ENCODE measurements around the gene YAF2. TPM values are rescaled to one million over a fixed set of nuclear protein-coding genes. Genes with fewer than 3 reads are reported as not detected.
"Not testable (repeated sequence)": the region's sequence is repeated elsewhere in the genome, so short reads cannot be mapped to it uniquely, and the experiment has no call there.

Gene YAF2
- total RNA-seq, 2 donors from 2014 or later = 10.0 to 14.4 TPM

DNA sequence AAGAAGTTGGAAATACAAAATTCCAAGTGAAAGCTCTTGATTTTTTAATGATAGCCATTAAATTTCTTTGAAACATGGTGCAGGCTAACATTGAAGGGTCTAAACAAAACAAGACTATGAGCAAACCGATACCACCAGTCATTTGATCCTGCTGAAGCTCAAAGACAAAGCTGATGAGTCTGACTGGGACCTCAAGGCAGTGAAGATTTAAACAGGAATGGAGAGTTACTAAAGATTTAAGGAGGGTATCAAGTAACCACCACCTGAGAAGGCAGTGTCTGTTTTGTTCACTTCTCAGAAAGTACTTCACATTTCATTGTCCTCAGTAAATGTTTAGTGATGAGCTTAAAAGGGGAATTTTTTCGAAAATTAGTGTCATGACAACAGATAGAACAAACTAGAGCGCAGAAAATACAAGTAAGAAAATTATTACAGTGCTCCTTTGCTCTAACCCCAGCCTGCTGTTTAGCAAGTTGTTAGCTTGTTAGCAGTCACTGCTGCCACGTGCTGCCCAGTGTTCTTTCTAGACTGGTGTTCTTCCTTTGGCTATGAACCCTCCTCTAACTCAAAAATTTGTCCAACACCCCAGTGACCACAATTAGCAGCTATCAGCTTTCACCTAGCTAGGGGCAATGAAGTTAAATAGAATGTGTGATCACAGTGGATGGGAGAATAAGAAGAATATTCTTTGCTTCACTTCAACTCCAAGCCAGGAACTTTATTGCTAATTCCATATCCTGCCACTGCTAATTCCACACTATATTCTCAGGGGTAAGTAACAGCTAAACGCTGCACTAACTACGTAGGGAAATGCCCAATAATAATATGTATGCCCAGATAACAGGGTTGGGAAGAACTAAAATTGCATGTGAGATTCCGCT lies 41.1 kb downstream of the YAF2 start:
- WGBS = 83% methylated on average over 7 of the region's 7 CpGs
- no peak for DNase-seq (ENCODE audit: low spot score)
- intact Hi-C loops (cut with DNase I) = no loop called here
- Histone ChIP-seq H3K4me3 (no peak overlapping the region), H3K9me3 (no peaks in the 10 kb centered on the region), H3K4me1 (replicated peaks) (no peaks in the 10 kb centered on the region), H3K36me3 (no peaks in the 10 kb centered on the region), H3K27ac (no peak overlapping the region), H3K27me3 (replicated peaks; ENCODE audit: insufficient read depth) (no peaks in the 10 kb centered on the region)
- TF ChIP-seq POLR2AphosphoS5 (IDR thresholded peaks at IDR 0.05) (no peak), POLR2A (IDR thresholded peaks at IDR 0.05) (no peak)
- TF ChIP-seq, protein P1, sequence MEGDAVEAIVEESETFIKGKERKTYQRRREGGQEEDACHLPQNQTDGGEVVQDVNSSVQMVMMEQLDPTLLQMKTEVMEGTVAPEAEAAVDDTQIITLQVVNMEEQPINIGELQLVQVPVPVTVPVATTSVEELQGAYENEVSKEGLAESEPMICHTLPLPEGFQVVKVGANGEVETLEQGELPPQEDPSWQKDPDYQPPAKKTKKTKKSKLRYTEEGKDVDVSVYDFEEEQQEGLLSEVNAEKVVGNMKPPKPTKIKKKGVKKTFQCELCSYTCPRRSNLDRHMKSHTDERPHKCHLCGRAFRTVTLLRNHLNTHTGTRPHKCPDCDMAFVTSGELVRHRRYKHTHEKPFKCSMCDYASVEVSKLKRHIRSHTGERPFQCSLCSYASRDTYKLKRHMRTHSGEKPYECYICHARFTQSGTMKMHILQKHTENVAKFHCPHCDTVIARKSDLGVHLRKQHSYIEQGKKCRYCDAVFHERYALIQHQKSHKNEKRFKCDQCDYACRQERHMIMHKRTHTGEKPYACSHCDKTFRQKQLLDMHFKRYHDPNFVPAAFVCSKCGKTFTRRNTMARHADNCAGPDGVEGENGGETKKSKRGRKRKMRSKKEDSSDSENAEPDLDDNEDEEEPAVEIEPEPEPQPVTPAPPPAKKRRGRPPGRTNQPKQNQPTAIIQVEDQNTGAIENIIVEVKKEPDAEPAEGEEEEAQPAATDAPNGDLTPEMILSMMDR (IDR thresholded peaks at IDR 0.05) = no peak

DNA sequence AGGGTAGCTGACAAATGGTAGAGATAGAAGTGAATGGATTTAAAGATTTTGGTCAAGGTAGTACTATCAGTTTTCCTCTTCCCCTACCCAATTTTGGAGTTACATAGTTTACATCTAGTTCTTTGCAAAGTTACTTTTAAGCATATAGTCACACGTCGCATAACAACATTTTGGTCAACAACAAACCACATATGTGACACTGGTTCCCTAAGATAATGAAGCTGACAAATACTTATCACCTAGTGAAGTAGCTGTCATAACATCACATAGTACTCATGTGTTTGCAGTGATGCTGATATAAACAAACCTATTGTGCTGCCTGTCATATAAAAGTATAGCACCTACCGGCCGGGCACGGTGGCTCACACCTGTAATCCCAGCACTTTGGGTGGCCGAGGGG lies 45.4 kb downstream of the YAF2 start:
- Histone ChIP-seq H3K4me3 (no peak overlapping the region), H3K27ac (no peak overlapping the region), H3K4me1 (replicated peaks) (no peaks in the 10 kb centered on the region), H3K9me3 (no peaks in the 10 kb centered on the region), H3K27me3 (replicated peaks; ENCODE audit: insufficient read depth) (no peaks in the 10 kb centered on the region), H3K36me3 (no peaks in the 10 kb centered on the region)
- WGBS = 82% methylated on average over 6 of the region's 6 CpGs
- no peak for DNase-seq (ENCODE audit: low spot score)
- intact Hi-C loops (cut with DNase I) = no loop called here
- TF ChIP-seq, protein P1 (IDR thresholded peaks at IDR 0.05) = no peak
- TF ChIP-seq POLR2A (IDR thresholded peaks at IDR 0.05) = no peak

- intact Hi-C loops (cut with DNase I) = no loop called here
- WGBS = 100% methylated on average over 1 of the region's 1 CpG
- H3K9me3 ChIP-seq = no peaks in the 10 kb centered on the region
- no peak for DNase-seq (ENCODE audit: low spot score)
- H3K4me1 ChIP-seq (replicated peaks) = no peaks in the 10 kb centered on the region
- H3K27ac ChIP-seq = no peak overlapping the region
- no peaks in the 10 kb centered on the region for H3K36me3 ChIP-seq
- no peaks in the 10 kb centered on the region for H3K27me3 ChIP-seq (replicated peaks; ENCODE audit: insufficient read depth)
- no peak overlapping the region for H3K4me3 ChIP-seq
- no peak for TF ChIP-seq POLR2A (IDR thresholded peaks at IDR 0.05)
- no peak for TF ChIP-seq POLR2AphosphoS5 (IDR thresholded peaks at IDR 0.05)
- TF ChIP-seq, protein P1 (IDR thresholded peaks at IDR 0.05) = no peak
Measured at GRCh38 chr12:42192258-42192657, 45.8 kb downstream of the YAF2 start.

- no peaks in the 10 kb centered on the region for H3K9me3 ChIP-seq
- H3K27ac ChIP-seq = no peak overlapping the region
- no peaks in the 10 kb centered on the region for H3K36me3 ChIP-seq
- intact Hi-C loops (cut with DNase I) = no loop called here
- no peaks in the 10 kb centered on the region for H3K27me3 ChIP-seq (replicated peaks; ENCODE audit: insufficient read depth)
- no peaks in the 10 kb centered on the region for H3K4me1 ChIP-seq (replicated peaks)
- TF ChIP-seq POLR2AphosphoS5 (IDR thresholded peaks at IDR 0.05) (no peak), POLR2A (IDR thresholded peaks at IDR 0.05) (no peak)
- TF ChIP-seq, protein P1 (IDR thresholded peaks at IDR 0.05) = no peak
- no peak overlapping the region for H3K4me3 ChIP-seq
- DNase-seq (ENCODE audit: low spot score) = no peak
Measured at GRCh38 chr12:42190376-42190775, 47.7 kb downstream of the YAF2 start.

- H3K27me3 ChIP-seq (replicated peaks; ENCODE audit: insufficient read depth); H3K9me3 ChIP-seq; H3K4me1 ChIP-seq (replicated peaks); H3K36me3 ChIP-seq; DNase-seq (ENCODE audit: low spot score); H3K27ac ChIP-seq; intact Hi-C loops (cut with DNase I); H3K4me3 ChIP-seq: not testable (repeated sequence)
- 97% methylated on average over 3 of the region's 3 CpGs for WGBS
Measured at GRCh38 chr12:42188275-42188674, 49.8 kb downstream of the YAF2 start.

All from prostate gland (tissue), 2 donors.